IPS DF 19.7 (cell line): ENCODE measurements around the gene TRMT61A.

ENCODE experiments used
- DNase-seq: peaks from one replicate; pipeline ENCODE4 v3.0.0-alpha.2; 2013; ENCODE audit warnings: low read depth, low spot score

The TRMT61A gene

GRCh38 chr14:103547455-103547940, 18.5 kb downstream of the TRMT61A start:
- DNase-seq, result no peak

- no peak for DNase-seq
Measured at GRCh38 chr14:103547941-103548462, 19.0 kb downstream of the TRMT61A start.

DNA sequence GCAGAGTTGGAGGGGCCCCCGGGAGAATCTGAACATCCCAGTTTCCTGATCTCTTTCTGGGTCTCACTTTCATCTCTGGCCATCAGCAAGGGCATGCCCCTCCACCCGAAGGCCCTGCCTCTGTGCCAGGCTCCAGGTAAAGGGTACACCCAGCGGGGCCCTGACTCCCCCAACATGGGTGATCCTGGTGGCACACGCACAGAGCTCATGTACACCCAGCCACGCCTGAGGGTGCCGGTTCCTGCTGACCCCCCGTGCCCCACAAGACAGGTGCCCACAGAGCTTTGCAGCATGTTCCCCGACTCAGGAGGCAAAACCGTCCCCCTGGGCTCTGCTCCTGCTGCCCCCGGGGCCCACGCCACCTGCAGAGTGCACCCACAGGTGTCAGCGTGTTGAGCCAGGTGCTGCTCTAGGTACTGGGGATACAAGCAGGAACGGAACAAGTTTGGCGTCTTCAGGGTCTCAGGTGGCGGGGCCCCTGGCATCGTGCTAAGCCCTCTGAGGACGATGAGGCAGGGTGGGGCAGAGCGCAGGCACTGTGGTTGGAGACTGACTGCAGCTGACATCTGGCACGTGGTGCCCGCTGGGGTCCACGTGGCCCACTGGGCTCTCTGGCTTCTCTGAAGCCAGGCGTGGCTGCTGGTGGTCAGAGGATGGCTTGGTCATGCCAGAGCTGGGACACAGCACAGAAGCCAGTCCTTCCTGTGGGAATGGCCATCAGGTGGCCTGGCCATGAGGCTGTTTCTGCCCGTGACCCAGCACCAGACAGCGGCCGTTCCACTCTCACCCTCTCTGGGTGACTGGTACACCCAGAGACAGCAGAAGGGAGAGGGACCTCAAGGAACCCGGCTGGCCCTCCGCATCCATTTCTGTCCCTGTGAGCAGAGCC, 19.7 kb downstream of the TRMT61A start:
- DNase-seq, result no peak

GRCh38 chr14:103549361-103550311, 20.6 kb downstream of the TRMT61A start:
- DNase-seq, result no peak

DNA sequence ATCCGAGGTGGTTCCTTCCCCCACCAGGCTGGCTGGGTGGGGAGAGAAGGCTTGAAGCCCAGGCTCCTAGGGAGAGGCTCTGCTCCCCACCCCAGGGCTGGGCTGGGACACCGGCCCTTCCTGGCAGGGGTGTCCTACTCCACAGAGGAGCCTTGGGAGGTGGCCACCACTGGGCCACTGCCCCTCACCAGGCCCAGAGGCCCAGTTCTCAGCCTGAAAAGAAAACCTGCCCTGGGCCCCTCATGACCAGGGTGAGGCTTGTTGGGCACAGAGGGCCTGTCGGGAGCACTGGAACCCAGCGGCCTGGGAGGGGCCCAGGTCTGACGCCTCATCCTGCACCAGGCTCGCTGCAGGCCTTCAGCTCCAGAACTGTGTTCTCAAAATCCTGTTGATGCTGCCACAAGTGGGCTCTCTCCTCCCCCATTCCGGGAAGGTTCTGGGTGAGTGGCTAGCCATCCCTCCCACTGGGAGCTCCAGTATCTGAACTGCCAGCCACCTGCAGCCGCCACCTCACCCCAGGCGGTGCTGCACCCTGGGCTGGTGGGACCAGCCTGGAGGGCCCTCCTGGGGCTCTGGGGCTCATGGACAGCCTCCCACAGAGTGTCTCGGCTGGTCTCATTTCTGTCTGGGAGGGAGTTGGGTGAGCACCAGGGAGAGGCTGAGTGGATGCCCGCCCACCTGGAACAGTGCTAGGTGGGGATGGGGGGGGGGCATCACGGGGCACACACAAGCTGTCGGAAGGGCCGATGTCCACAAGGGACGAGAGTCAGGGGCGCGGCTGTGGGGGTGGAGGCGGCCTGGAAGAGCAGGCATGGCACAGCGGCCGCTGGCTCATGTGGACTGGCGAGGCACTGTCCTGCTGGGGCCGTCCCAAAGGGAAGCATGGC, 21.7 kb downstream of the TRMT61A start:
- DNase-seq, result no peak

DNA sequence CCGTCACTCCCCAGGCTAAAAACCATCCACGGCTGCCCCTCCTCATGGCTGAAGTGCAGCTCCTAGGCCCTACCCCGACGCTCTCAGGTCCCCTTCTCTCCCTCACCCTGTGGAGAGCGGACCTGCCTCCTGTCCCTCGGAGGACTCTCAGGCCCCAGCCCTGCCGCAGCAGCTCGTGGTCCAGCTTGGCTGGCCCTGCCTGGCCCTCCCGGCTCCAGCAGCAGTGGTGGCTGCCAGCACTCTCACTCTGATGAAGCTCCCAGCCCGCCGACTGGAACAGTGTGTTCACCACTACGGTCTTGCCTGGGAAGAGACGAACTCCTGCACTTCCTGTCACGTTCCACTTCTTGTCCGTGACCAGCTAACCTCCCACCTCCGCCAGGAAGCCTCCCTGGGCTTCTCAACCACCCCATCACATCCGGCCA, 22.4 kb downstream of the TRMT61A start:
- DNase-seq, result no peak

DNA sequence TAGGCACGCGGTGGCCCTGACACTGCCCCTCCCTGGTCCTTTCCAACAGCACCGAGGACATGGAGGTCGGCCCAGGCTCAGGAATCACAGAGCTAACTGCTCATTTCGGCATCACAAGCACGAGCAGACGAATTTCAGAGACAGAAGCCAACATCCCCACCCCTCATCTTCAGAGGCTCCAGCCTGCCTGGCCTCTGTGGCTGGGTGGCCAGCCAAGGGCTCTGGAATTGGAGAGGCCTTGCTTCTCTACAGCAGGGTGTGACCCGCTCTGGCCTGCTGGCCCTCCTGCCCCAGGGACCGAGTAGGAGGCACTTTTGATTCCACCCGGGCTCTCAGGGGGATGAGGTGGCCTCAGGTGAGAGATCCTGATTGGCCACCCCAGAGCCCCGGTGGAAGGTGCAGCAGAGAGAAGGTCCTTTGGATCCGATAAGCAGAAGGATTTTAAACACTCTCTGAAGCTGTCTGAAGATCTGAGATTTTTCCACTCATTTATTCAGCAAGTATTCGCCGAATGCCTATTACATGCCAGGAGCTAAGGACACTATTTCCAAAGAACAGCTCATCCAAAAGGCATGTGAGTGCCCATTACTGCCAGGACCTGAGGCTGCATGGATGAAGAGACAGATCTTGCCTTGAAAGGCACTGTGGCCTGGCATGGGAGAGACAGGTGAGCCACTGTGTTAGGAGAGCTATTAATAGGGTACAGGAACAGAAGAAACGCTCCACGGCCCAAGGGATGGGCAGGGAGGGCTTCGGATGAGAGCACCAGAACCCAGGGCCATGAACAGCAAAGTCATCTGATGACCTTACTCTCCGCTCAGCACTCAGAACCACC, 23.2 kb downstream of the TRMT61A start:
- no peak for DNase-seq

GRCh38 chr14:103552846-103553210, 23.8 kb downstream of the TRMT61A start:
- DNase-seq, result no peak

GRCh38 chr14:103555559-103556337, 26.8 kb downstream of the TRMT61A start:
- no peak for DNase-seq

- DNase-seq, result no peak
Measured at GRCh38 chr14:103556946-103557758, 28.2 kb downstream of the TRMT61A start.

DNA sequence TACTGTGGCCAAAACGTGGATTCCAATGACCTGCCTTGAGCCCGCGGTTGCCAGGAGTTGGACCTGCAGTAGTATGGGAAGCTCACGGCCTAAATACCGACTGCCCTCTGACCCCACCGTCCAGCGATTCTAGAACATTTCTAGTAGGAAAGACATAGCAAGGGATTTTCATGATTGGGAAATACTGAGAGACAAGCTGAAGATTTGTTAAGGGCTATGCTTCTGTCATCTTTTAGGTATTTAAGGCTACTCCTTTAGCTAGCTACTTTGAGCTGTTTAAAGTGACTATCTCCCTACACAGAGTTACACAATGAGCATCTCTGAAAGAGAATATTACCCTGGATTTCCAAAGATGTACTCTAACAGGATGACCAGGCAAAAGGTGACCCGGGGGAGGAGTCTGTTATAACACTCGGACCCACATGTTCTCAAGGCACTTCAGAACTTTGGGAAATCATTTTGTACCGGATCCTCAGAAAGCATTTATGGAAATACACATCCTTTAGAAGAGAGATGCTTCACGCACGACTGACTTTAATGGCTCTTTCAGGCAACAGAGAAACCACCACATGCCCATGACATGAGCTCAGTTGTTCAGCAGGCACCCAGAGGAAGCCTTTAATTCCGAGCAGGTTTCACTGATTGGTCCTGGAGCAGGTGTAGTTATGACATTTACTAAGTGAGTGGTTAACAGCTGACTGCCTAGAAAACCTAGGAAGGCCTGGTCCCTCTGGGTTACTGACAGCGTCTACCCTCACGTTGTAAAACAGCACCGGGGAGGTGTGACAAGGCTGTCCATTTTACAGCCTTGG, 29.3 kb downstream of the TRMT61A start:
- no peak for DNase-seq

- no peak for DNase-seq
Measured at GRCh38 chr14:103559766-103560165, 30.8 kb downstream of the TRMT61A start.

DNA sequence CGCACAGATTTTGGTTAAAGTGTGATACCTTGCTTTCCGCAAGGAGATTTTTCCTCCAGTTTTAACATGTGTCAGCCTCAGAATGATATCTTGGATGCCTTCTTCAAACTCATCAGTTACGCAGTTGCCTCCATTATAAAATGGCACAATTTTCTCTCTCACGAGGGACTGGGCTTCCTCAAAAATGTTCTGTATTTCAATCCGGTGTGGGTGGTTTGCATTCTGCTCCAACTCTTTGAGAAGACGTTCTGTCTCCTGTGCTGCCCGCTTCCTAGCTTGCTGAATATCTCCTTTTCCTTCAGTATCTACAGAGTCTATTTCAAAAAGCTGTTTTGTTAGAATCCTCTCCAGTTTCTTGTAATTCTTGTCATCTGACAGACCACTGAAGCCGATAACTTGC, 31.7 kb downstream of the TRMT61A start:
- DNase-seq, result no peak

GRCh38 chr14:103561381-103562178, 32.6 kb downstream of the TRMT61A start:
- no peak for DNase-seq

DNA sequence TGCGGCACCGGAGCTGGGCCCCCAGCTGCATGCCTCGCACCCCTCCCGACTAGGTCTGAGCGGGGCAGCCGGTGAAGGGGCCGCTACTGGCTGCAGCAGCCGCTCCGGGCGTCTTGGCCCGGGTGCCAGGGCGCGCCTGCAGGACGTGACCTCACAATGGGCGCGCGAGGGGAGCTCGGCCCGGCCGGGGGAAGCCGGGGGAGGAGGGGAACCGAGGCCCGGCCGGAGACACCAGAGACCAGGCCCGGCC, 33.1 kb downstream of the TRMT61A start:
- no peak for DNase-seq

- DNase-seq, result no peak
Measured at GRCh38 chr14:103562429-103563225, 33.6 kb downstream of the TRMT61A start, which contains the start of the genes BAG5 and COA8. Gene BAG5, minus strand, starts transcription at chr14:103562657. Its CDS starts 1,493 bp downstream, at chr14:103561164. Gene COA8, plus strand, starts transcription at chr14:103562960. Its CDS starts 42 bp downstream, at chr14:103563002.
